Measurements from ENCODE around the gene RNF26. TPM values are rescaled to one million over a fixed set of nuclear protein-coding genes. Genes with fewer than 3 reads are reported as not detected.

The RNF26 gene
- total and polyA plus RNA-seq, 2 of the 13 experiments (the other 11 are each of a cell fraction or from before 2014, with no cell fraction given) = 11.9 to 26.3 TPM

DNA sequence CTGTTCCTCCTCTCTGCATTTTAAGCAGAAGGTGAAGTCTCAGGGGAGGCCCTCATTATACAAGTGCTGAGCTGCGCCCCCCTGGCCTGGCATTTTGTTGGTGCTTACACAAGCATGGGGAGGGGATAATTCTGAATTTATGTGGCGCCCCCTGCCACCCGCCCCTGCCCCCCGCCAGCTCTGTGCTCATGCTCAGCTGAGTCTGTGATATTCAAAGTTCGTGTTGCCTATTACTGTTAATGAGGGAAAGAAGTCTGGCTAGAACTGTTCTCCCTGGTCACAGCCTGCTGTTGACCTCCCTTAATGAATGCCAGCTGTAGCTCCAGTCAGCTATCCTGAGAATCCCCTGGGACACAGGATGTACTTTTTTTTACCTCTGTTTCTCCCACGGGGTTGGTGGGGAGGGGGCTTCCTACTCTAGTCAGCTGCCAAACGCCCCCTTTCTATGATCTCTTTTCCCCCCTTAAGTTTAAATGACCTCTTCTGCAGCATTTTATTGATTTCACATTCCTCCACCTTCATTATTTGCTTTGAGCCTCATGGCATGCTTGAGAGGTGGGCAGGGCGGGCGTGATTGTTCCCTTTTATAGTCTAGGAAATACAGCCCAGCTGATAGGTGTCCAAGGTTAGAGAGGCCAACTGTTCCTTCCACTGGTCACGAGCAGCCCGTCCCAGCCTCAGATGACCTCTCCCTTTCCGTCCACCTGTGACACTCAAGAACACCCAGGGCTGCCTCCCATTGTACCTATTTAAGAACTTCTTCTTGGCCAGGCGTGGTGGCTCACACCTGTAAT is 35.0 kb downstream of the RNF26 start (continued):
- TF ChIP-seq, protein P1, sequence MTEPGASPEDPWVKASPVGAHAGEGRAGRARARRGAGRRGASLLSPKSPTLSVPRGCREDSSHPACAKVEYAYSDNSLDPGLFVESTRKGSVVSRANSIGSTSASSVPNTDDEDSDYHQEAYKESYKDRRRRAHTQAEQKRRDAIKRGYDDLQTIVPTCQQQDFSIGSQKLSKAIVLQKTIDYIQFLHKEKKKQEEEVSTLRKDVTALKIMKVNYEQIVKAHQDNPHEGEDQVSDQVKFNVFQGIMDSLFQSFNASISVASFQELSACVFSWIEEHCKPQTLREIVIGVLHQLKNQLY (CRISPR knock-in tag; IDR thresholded peaks at IDR 0.05) = no peak
- TF ChIP-seq HNRNPK (IDR thresholded peaks at IDR 0.05; ENCODE audit: low read depth, low read length, poor library complexity, severe bottlenecking) (no peak), ZSCAN9 (CRISPR knock-in tag; IDR thresholded peaks at IDR 0.05; ENCODE audit: borderline replicate concordance) (no peak), ZNF468 (CRISPR knock-in tag; IDR thresholded peaks at IDR 0.05) (no peak), SP5 (CRISPR knock-in tag; IDR thresholded peaks at IDR 0.05; ENCODE audit: borderline replicate concordance, low read depth) (0 out of 2 replicates have a peak, but pooled peaks have one; percentile 39), NR2F1 (CRISPR knock-in tag; IDR thresholded peaks at IDR 0.05) (peak in 1 of 2 experiments; percentile 73; a peak in 2 of 4 replicates), EP300 (IDR thresholded peaks at IDR 0.05; ENCODE audit: low read depth in 2 of 2, low read length in 2 of 2) (peak in 1 of 2 experiments; percentile 51; a peak in 1 of 4 replicates), EP300 (CRISPR knock-in tag; IDR thresholded peaks at IDR 0.05; ENCODE audit: borderline replicate concordance) (no peak), GABPB1 (CRISPR knock-in tag; IDR thresholded peaks at IDR 0.05) (no peak), RARA (CRISPR knock-in tag; IDR thresholded peaks at IDR 0.05) (peak; percentile 71), ZKSCAN8 (CRISPR knock-in tag; IDR thresholded peaks at IDR 0.05; ENCODE audit: borderline replicate concordance) (no peak), RXRB (CRISPR knock-in tag; IDR thresholded peaks at IDR 0.05; ENCODE audit: borderline replicate concordance) (peak; percentile 50; the same call in 1 of the 2 replicates), HIVEP1 (CRISPR knock-in tag; IDR thresholded peaks at IDR 0.05) (no peak)
- TF ChIP-seq, protein P2, sequence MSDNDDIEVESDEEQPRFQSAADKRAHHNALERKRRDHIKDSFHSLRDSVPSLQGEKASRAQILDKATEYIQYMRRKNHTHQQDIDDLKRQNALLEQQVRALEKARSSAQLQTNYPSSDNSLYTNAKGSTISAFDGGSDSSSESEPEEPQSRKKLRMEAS (IDR thresholded peaks at IDR 0.05) = 0 out of 2 replicates have a peak, but pooled peaks have one; percentile 28
- TF ChIP-seq, protein P3, sequence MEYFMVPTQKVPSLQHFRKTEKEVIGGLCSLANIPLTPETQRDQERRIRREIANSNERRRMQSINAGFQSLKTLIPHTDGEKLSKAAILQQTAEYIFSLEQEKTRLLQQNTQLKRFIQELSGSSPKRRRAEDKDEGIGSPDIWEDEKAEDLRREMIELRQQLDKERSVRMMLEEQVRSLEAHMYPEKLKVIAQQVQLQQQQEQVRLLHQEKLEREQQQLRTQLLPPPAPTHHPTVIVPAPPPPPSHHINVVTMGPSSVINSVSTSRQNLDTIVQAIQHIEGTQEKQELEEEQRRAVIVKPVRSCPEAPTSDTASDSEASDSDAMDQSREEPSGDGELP (IDR thresholded peaks at IDR 0.05; ENCODE audit: borderline replicate concordance, low read depth) = peak; percentile 83; the same call in 1 of the 2 replicates
- TF ChIP-seq, protein P4, sequence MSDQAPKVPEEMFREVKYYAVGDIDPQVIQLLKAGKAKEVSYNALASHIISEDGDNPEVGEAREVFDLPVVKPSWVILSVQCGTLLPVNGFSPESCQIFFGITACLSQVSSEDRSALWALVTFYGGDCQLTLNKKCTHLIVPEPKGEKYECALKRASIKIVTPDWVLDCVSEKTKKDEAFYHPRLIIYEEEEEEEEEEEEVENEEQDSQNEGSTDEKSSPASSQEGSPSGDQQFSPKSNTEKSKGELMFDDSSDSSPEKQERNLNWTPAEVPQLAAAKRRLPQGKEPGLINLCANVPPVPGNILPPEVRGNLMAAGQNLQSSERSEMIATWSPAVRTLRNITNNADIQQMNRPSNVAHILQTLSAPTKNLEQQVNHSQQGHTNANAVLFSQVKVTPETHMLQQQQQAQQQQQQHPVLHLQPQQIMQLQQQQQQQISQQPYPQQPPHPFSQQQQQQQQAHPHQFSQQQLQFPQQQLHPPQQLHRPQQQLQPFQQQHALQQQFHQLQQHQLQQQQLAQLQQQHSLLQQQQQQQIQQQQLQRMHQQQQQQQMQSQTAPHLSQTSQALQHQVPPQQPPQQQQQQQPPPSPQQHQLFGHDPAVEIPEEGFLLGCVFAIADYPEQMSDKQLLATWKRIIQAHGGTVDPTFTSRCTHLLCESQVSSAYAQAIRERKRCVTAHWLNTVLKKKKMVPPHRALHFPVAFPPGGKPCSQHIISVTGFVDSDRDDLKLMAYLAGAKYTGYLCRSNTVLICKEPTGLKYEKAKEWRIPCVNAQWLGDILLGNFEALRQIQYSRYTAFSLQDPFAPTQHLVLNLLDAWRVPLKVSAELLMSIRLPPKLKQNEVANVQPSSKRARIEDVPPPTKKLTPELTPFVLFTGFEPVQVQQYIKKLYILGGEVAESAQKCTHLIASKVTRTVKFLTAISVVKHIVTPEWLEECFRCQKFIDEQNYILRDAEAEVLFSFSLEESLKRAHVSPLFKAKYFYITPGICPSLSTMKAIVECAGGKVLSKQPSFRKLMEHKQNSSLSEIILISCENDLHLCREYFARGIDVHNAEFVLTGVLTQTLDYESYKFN (CRISPR knock-in tag; conservative IDR thresholded peaks at IDR 0.05) = peak; percentile 62
- TF ChIP-seq, protein P5, sequence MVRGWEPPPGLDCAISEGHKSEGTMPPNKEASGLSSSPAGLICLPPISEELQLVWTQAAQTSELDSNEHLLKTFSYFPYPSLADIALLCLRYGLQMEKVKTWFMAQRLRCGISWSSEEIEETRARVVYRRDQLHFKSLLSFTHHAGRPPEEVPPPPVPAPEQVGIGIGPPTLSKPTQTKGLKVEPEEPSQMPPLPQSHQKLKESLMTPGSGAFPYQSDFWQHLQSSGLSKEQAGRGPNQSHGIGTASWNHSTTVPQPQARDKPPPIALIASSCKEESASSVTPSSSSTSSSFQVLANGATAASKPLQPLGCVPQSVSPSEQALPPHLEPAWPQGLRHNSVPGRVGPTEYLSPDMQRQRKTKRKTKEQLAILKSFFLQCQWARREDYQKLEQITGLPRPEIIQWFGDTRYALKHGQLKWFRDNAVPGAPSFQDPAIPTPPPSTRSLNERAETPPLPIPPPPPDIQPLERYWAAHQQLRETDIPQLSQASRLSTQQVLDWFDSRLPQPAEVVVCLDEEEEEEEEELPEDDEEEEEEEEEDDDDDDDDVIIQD (CRISPR knock-in tag; IDR thresholded peaks at IDR 0.05; ENCODE audit: low read depth) = no peak
- TF ChIP-seq, protein P6, sequence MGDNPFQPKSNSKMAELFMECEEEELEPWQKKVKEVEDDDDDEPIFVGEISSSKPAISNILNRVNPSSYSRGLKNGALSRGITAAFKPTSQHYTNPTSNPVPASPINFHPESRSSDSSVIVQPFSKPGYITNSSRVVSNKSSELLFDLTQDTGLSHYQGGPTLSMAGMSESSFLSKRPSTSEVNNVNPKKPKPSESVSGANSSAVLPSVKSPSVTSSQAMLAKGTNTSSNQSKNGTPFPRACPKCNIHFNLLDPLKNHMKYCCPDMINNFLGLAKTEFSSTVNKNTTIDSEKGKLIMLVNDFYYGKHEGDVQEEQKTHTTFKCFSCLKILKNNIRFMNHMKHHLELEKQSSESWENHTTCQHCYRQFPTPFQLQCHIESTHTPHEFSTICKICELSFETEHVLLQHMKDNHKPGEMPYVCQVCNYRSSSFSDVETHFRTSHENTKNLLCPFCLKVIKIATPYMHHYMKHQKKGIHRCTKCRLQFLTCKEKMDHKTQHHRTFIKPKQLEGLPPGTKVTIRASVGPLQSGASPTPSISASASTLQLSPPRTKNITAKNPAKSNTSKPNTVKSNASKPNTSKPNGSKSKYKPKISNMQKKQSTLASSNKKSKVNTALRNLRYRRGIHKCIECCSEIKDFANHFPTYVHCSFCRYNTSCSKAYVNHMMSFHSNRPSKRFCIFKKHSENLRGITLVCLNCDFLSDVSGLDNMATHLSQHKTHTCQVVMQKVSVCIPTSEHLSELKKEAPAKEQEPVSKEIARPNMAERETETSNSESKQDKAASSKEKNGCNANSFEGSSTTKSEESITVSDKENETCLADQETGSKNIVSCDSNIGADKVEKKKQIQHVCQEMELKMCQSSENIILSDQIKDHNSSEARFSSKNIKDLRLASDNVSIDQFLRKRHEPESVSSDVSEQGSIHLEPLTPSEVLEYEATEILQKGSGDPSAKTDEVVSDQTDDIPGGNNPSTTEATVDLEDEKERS (CRISPR knock-in tag; IDR thresholded peaks at IDR 0.05) = no peak
